GM19438 (cell line): ENCODE data around the gene LDAF1.

ENCODE experiments used
- ATAC-seq: cut with Tn5 transposase; IDR thresholded peaks from one replicate; pipeline ENCODE4 v1.9.1; 2021; ENCODE audit warnings: low read depth; ENCODE audit not compliant: unreplicated experiment

Gene LDAF1

DNA sequence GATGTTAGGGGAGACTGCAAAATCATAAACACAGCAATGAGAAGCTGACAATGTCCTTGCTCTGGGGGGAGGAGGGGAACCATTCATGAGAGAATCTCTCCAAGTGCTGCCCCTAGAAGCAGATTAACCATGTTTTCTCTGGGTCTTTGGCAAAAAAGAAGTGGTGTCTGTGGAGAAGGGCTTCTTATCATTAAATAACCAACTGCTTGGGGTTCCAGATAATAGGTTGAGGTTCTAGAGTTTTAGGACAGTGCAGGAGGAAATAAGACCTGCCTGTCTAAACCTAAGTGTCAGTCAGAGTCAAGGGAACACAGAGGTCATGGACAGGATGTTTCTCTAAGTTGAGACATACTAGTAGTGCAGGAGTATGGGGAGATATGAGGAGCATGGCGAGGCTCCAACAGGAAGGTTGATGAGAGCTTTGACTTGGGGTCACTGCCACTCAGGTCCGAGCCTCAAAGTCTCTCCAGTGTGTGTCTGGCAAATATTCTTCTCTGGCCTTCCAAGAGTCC is 69.9 kb downstream of the LDAF1 start:
- no peak for ATAC-seq
